Stomach (tissue), 9 donors: ENCODE data around the gene SLC45A2. TPM values are rescaled to one million over a fixed set of nuclear protein-coding genes. Genes with fewer than 3 reads are reported as not detected.

Experiments
- DNase-seq, 2 donors: peaks; one replicate each; pipeline versions ENCODE4 v3.0.0 to v3.0.0-alpha.2; 2013 to 2019
- H3K27ac ChIP-seq, 5 donors: fragments of 200-600 bp in 4 of 5; sonication (generic) in 4 of 5; one replicate each; pipeline ENCODE4 v1.5.1; 2013 to 2019; ENCODE audit warnings: mild to moderate bottlenecking in 1 of 5, moderate library complexity in 1 of 5
- H3K27me3 ChIP-seq, 3 donors: fragments of 200-600 bp; sonication (generic); one replicate each; pipeline ENCODE4 v1.5.1; 2017 to 2019; ENCODE audit warnings: mixed run types in 1 of 3
- H3K36me3 ChIP-seq, 4 donors: fragments of 200-600 bp; sonication (generic); 1 replicate in 3 of 4; 2 replicates in 1 of 4; pipeline ENCODE4 v1.5.1; 2016 to 2019
- H3K4me1 ChIP-seq, 4 donors: fragments of 200-600 bp; sonication (generic); one replicate each; pipeline ENCODE4 v1.5.1; 2016 to 2019
- H3K4me3 ChIP-seq, 4 donors: fragments of 200-600 bp; sonication (generic) in 3 of 4; one replicate each; pipeline ENCODE4 v1.5.1; 2016 to 2019; ENCODE audit warnings: mild to moderate bottlenecking in 1 of 4
- H3K9me3 ChIP-seq, 4 donors: fragments of 200-600 bp; sonication (generic); one replicate each; pipeline ENCODE4 v1.5.1; 2016 to 2019
- EP300 ChIP-seq: sonication (generic); formaldehyde crosslinking; IDR thresholded peaks from one replicate; pipeline ENCODE4 v1.6.1; 2017; ENCODE audit warnings: antibody characterized with exemption
- POLR2A ChIP-seq, 4 donors: fragments of 450-650 bp; IDR thresholded peaks; one replicate each; pipeline ENCODE4 v1.6.1; 2016; ENCODE audit warnings: antibody characterized with exemption in 4 of 4, control low read depth in 2 of 4, mild to moderate bottlenecking in 1 of 4, moderate library complexity in 1 of 4
- POLR2AphosphoS5 ChIP-seq, 3 donors: sonication (generic); formaldehyde crosslinking; IDR thresholded peaks; one replicate each; pipeline ENCODE4 v1.6.1; 2016; ENCODE audit warnings: antibody characterized with exemption in 3 of 3
- WGBS, 5 donors: extraction: QIAGEN DNeasy Blood & Tissue Kit in 3 of 5; methylation state at CpG; one replicate each; pipeline versions ENCODE4 v1.1.5 to v1.1.7; 2013 to 2018; 5-methylcytosine and 5-hydroxymethylcytosine counted together
- intact Hi-C: fragments of 100-400 bp; cut with DNase I; formaldehyde crosslinking; loops from one replicate; pipeline ENCODE4 v1.15.1; 2023; ENCODE audit warnings: low total_unique reads
- polyA plus RNA-seq, 3 donors: library from polyadenylated mRNA; stranded (reverse); fragments of 200-250 nt; gene quantifications; one replicate each; pipeline ENCODE4 v1.2.3, GENCODE V29; 2013
- total RNA-seq, 5 donors: library from RNA; depleted of rRNA; stranded (reverse); fragments of >200 nt; gene quantifications; one replicate each; pipeline versions ENCODE4 v1.1.0 to v1.2.3, GENCODE V29; 2014 to 2016
- TF ChIP-seq, protein P1 (sequence below), 7 experiments: fragments of 450-650 bp in 4 of 7; fragments of 200-600 bp in 3 of 7; sonication (generic) in 3 of 7; IDR thresholded peaks; one replicate each; pipeline ENCODE4 v1.5.1; 2016 to 2019; ENCODE audit warnings: antibody characterized with exemption in 7 of 7, control low read depth in 2 of 7, mild to moderate bottlenecking in 1 of 7
- donor health status: healthy with polysubstance abuse.
- donor health status: Bipolar disorder and iron deficiency.
- donor health status: healthy.

SLC45A2 gene
- total and polyA plus RNA-seq, 8 donors = 0.19 to 0.46 (median 0.20) TPM; not detected in 5

GRCh38 chr5:34020726-34021125, 36.2 kb upstream of the SLC45A2 start:
- WGBS, 5 donors = 83 to 100% (median 94%) methylated on average over 1 of the region's 1 CpG
- Histone ChIP-seq H3K27me3 (no peaks in the 10 kb centered on the region), H3K4me3 (no peak overlapping the region), H3K27ac (no peak overlapping the region), H3K36me3 (peaks cover 0 to 29% (median 9%) of the 10 kb centered on the region in 4 donors), H3K4me1 (peaks cover 0 to 3% (median 0%) of the 10 kb centered on the region in 4 donors), H3K9me3 (no peaks in the 10 kb centered on the region)
- intact Hi-C loops = no loop called here
- no peak for DNase-seq
- no peak for TF ChIP-seq POLR2AphosphoS5 (IDR thresholded peaks at IDR 0.05)
- no peak for TF ChIP-seq POLR2A (IDR thresholded peaks at IDR 0.05)
- TF ChIP-seq EP300 = no peak
- TF ChIP-seq, protein P1, sequence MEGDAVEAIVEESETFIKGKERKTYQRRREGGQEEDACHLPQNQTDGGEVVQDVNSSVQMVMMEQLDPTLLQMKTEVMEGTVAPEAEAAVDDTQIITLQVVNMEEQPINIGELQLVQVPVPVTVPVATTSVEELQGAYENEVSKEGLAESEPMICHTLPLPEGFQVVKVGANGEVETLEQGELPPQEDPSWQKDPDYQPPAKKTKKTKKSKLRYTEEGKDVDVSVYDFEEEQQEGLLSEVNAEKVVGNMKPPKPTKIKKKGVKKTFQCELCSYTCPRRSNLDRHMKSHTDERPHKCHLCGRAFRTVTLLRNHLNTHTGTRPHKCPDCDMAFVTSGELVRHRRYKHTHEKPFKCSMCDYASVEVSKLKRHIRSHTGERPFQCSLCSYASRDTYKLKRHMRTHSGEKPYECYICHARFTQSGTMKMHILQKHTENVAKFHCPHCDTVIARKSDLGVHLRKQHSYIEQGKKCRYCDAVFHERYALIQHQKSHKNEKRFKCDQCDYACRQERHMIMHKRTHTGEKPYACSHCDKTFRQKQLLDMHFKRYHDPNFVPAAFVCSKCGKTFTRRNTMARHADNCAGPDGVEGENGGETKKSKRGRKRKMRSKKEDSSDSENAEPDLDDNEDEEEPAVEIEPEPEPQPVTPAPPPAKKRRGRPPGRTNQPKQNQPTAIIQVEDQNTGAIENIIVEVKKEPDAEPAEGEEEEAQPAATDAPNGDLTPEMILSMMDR (IDR thresholded peaks at IDR 0.05) = no peak

GRCh38 chr5:34017254-34017653, 32.8 kb upstream of the SLC45A2 start:
- 74 to 98% (median 87%) methylated on average over 2 of the region's 2 CpGs for WGBS, 5 donors

DNA sequence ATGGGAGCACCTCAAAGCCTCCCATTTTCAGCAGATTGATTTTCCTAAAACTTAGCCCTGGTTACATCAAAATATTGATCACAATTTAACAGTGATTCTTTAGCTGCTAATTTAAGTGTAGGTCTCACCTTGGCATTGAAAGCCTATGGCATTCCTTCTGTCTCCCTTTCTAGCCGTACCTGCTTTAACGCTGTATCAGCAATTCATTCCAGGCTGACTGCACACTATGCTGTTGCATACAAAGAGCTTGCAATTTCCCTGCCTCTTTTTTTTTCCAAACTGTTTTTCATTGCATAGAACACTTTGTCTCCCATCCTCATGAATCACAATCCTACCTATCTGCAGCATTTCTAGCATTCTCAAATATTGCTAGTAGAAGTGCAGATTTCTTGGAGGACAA, 32.3 kb upstream of the SLC45A2 start:
- peaks cover 0 to 21% (median 5%) of the 10 kb centered on the region in 4 donors for H3K36me3 ChIP-seq
- H3K9me3 ChIP-seq = no peaks in the 10 kb centered on the region
- TF ChIP-seq EP300 (no peak), POLR2A (IDR thresholded peaks at IDR 0.05) (no peak), POLR2AphosphoS5 (IDR thresholded peaks at IDR 0.05) (no peak)
- TF ChIP-seq, protein P1 (IDR thresholded peaks at IDR 0.05) = no peak
- intact Hi-C loops = no loop called here
- H3K4me1 ChIP-seq = peaks cover 0 to 8% (median 3%) of the 10 kb centered on the region in 4 donors
- DNase-seq = no peak
- no peaks in the 10 kb centered on the region for H3K27me3 ChIP-seq
- H3K4me3 ChIP-seq = no peak overlapping the region
- 87 to 93% (median 92%) methylated on average over 2 of the region's 2 CpGs for WGBS, 5 donors
- no peak overlapping the region for H3K27ac ChIP-seq

More at GRCh38 chr5:34017254-34017653, 32.8 kb upstream of the SLC45A2 start:
- H3K36me3 ChIP-seq = peaks cover 0 to 23% (median 5%) of the 10 kb centered on the region in 4 donors
- H3K9me3 ChIP-seq = no peaks in the 10 kb centered on the region
- no peak overlapping the region for H3K27ac ChIP-seq
- H3K4me3 ChIP-seq = no peak overlapping the region
- no peak for TF ChIP-seq POLR2AphosphoS5 (IDR thresholded peaks at IDR 0.05)
- no peak for TF ChIP-seq POLR2A (IDR thresholded peaks at IDR 0.05)
- no peak for TF ChIP-seq EP300
- TF ChIP-seq, protein P1 (IDR thresholded peaks at IDR 0.05) = no peak
- DNase-seq = no peak
- intact Hi-C loops = no loop called here
- no peaks in the 10 kb centered on the region for H3K27me3 ChIP-seq
- H3K4me1 ChIP-seq = peaks cover 0 to 8% (median 3%) of the 10 kb centered on the region in 4 donors

GRCh38 chr5:34016222-34016621, 31.7 kb upstream of the SLC45A2 start:
- 74 to 82% (median 76%) methylated on average over 5 of the region's 5 CpGs for WGBS, 5 donors
- intact Hi-C loops = no loop called here
- Histone ChIP-seq H3K27me3 (no peaks in the 10 kb centered on the region), H3K27ac (no peak overlapping the region), H3K4me1 (peaks cover 0 to 8% (median 3%) of the 10 kb centered on the region in 4 donors), H3K9me3 (no peaks in the 10 kb centered on the region), H3K36me3 (peaks cover 0 to 18% (median 5%) of the 10 kb centered on the region in 4 donors), H3K4me3 (no peak overlapping the region)
- DNase-seq = peak in 1 of 2 donors; percentile 39
- TF ChIP-seq POLR2A (IDR thresholded peaks at IDR 0.05) (no peak), POLR2AphosphoS5 (IDR thresholded peaks at IDR 0.05) (no peak), EP300 (no peak)
- TF ChIP-seq, protein P1 (IDR thresholded peaks at IDR 0.05) = no peak
